ENCODE data around the gene SHISA7.
A peak's percentile ranks its signal among the peaks of the same experiment; 100 is the strongest.

The SHISA7 gene

GRCh38 chr19:55471266-55471665 is 28.2 kb upstream of the SHISA7 start:
- no peak overlapping the region for H3K27ac ChIP-seq (ENCODE audit: low read length)
- H3K4me3 ChIP-seq (ENCODE audit: low read length) = no peak overlapping the region
- H3K4me1 ChIP-seq (ENCODE audit: control insufficient read depth, insufficient read depth, low read length) = peaks cover 2% of the 10 kb centered on the region; the same call in 1 of the 2 replicates
- DNase-seq (ENCODE audit: low read depth, low spot score) = no peak
- no peaks in the 10 kb centered on the region for H3K27me3 ChIP-seq (ENCODE audit: control insufficient read depth, insufficient read depth, low read length)
- no CpG with 5 or more reads among the region's 13 CpGs for WGBS (ENCODE audit: insufficient coverage, insufficient read length)
- no peaks in the 10 kb centered on the region for H3K9me3 ChIP-seq (ENCODE audit: control insufficient read depth, insufficient read depth, low read length)
- H3K36me3 ChIP-seq (ENCODE audit: control insufficient read depth, insufficient read depth, low read length) = no peaks in the 10 kb centered on the region

DNA sequence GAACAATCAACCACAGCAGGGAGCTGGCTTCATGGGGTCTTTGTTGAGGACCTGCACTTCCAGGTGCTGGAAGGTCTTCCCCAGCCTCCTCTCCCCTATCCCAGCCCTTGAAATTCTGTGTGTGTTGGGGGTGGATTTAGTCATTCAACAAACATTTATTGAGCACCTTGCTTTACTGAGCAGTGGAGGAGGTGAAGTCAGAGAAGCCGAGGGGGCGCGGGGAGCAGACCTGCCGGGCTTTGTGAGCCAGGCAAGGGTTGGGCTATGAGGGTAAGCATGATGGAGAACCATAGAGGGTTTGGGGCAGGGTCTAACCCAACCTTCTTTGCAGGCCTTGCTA is 24.9 kb upstream of the SHISA7 start:
- no CpG with 5 or more reads among the region's 4 CpGs for WGBS (ENCODE audit: insufficient coverage, insufficient read length)
- no peak for DNase-seq (ENCODE audit: low read depth, low spot score)
- H3K36me3 ChIP-seq (ENCODE audit: control insufficient read depth, insufficient read depth, low read length) = no peaks in the 10 kb centered on the region
- H3K27me3 ChIP-seq (ENCODE audit: control insufficient read depth, insufficient read depth, low read length) = no peaks in the 10 kb centered on the region
- no peaks in the 10 kb centered on the region for H3K9me3 ChIP-seq (ENCODE audit: control insufficient read depth, insufficient read depth, low read length)
- no peak overlapping the region for H3K27ac ChIP-seq (ENCODE audit: low read length)
- peaks cover 2% of the 10 kb centered on the region for H3K4me1 ChIP-seq (ENCODE audit: control insufficient read depth, insufficient read depth, low read length)
- H3K4me3 ChIP-seq (ENCODE audit: low read length) = no peak overlapping the region

DNA sequence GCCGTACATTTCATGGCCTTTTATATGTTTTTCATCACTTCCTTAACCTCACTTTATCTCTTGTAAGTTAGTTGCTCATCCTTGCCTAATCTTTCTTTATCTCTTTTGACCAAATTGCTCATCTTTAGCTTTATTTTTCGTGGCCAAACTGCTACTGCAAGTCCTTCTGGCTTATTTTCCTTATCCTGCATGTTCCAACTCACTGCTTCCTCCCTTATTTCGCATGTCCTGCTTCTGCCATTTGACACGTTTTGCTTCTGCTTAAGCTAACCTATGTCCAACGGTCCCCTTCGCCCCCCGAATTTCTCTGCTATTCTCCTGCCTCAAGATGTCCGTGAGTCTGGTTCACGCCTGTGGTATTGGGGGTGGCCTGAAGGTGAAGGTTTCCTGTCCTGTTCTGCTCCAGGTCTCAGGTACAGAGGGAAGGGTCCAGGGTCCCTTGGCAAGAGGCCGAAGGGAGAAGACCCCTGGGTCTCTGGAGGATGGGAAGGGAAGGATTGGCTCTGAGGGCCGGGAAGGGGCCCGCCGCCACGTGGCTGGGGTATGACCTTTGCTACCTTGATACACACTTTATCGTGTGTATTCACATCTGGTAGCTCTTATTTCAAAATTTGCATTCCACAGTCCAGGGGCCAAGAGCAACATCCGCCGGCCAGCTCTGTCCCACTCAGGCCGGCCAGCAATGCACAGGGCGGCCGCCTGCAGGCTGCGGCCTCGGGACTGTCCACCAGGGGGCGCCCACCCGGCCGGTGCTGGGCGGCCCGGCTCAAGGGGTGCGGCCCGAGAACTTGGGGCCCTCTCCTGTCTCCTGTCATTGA is 24.3 kb upstream of the SHISA7 start:
- WGBS (ENCODE audit: insufficient coverage, insufficient read length) = no CpG with 5 or more reads among the region's 29 CpGs
- Histone ChIP-seq H3K4me1 (ENCODE audit: control insufficient read depth, insufficient read depth, low read length) (peaks cover 2% of the 10 kb centered on the region), H3K4me3 (ENCODE audit: low read length) (no peak overlapping the region), H3K27me3 (ENCODE audit: control insufficient read depth, insufficient read depth, low read length) (no peaks in the 10 kb centered on the region), H3K9me3 (ENCODE audit: control insufficient read depth, insufficient read depth, low read length) (no peaks in the 10 kb centered on the region), H3K27ac (ENCODE audit: low read length) (no peak overlapping the region), H3K36me3 (ENCODE audit: control insufficient read depth, insufficient read depth, low read length) (no peaks in the 10 kb centered on the region)
- no peak for DNase-seq (ENCODE audit: low read depth, low spot score)

- no peaks in the 10 kb centered on the region for H3K9me3 ChIP-seq (ENCODE audit: control insufficient read depth, insufficient read depth, low read length)
- no peaks in the 10 kb centered on the region for H3K36me3 ChIP-seq (ENCODE audit: control insufficient read depth, insufficient read depth, low read length)
- no peaks in the 10 kb centered on the region for H3K27me3 ChIP-seq (ENCODE audit: control insufficient read depth, insufficient read depth, low read length)
- H3K4me3 ChIP-seq (ENCODE audit: low read length) = no peak overlapping the region
- no peak for DNase-seq (ENCODE audit: low read depth, low spot score)
- no peak overlapping the region for H3K27ac ChIP-seq (ENCODE audit: low read length)
- WGBS (ENCODE audit: insufficient coverage, insufficient read length) = no CpG with 5 or more reads among the region's 4 CpGs
- H3K4me1 ChIP-seq (ENCODE audit: control insufficient read depth, insufficient read depth, low read length) = peaks cover 2% of the 10 kb centered on the region
Measured at GRCh38 chr19:55466241-55466614, 23.1 kb upstream of the SHISA7 start.

- no peak overlapping the region for H3K4me3 ChIP-seq (ENCODE audit: low read length)
- no CpG with 5 or more reads among the region's 11 CpGs for WGBS (ENCODE audit: insufficient coverage, insufficient read length)
- DNase-seq (ENCODE audit: low read depth, low spot score) = no peak
- no peaks in the 10 kb centered on the region for H3K27me3 ChIP-seq (ENCODE audit: control insufficient read depth, insufficient read depth, low read length)
- H3K27ac ChIP-seq (ENCODE audit: low read length) = no peak overlapping the region
- H3K9me3 ChIP-seq (ENCODE audit: control insufficient read depth, insufficient read depth, low read length) = no peaks in the 10 kb centered on the region
- H3K4me1 ChIP-seq (ENCODE audit: control insufficient read depth, insufficient read depth, low read length) = peaks cover 2% of the 10 kb centered on the region
- H3K36me3 ChIP-seq (ENCODE audit: control insufficient read depth, insufficient read depth, low read length) = no peaks in the 10 kb centered on the region
Measured at GRCh38 chr19:55465460-55466240, 22.6 kb upstream of the SHISA7 start.

DNA sequence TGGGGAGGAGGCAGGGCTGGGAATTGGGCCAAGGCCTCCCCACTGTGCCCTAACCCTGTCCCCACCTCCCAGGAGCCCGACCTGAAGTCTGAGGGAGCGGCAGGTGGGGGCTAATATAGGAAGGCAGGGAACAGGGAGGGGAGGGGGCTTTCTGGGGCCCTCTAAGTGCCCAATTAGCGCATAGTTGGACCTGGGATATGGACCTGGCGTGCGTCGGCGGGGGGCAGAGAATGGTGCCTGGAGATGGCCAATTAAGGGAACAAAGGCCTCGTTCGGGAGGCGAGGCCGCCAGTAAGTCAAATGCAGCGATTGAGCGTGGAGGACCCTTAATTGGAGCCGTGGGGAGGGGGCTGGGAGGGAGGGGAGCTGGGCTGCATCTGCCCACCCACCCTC is 21.6 kb upstream of the SHISA7 start, which contains the start of gene C19orf85:
Gene C19orf85, minus strand, starts transcription at position 90 of the 393 bp plus-strand sequence. CDS start 197 bp downstream, outside the sequence.
- H3K27ac ChIP-seq (ENCODE audit: low read length) = no peak within 1 kb of the TSS
- H3K4me1 ChIP-seq (ENCODE audit: control insufficient read depth, insufficient read depth, low read length) = peaks cover 2% of the 10 kb centered on the region

DNA sequence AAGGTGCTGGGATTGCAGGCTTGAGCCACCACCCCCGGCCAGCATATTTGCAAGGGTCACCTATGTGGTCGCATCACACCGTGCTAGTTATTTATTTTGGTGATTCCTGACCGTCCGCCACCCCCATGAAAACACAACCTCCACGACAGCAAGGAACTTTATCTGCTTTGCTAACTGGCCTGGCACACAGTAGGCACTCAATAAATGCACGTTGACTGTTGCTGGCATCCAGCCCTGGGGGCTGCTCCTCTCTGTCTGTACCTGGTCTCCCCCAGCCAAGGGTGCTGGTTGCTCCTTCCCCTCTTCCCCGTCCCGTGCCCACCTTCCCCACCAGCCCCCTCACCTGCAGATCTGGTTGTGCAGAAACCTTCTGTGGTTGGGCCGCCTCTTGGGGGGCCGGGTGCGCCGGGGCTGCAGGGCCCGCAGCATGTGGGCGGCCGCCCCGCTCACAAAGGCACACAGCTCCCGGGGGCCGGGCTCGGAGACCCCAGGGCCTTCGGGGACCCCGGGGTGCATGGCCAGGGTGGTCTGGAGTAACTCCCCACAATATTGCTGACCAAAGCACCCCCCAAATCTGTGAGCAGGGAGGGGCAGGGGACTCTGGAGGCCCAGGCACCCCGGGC is 21.1 kb upstream of the SHISA7 start:
- H3K4me1 ChIP-seq (ENCODE audit: control insufficient read depth, insufficient read depth, low read length) = peaks cover 2% of the 10 kb centered on the region
- no CpG with 5 or more reads among the region's 23 CpGs for WGBS (ENCODE audit: insufficient coverage, insufficient read length)
- H3K4me3 ChIP-seq (ENCODE audit: low read length) = no peak overlapping the region
- H3K27ac ChIP-seq (ENCODE audit: low read length) = no peak overlapping the region
- DNase-seq (ENCODE audit: low read depth, low spot score) = no peak
- H3K36me3 ChIP-seq (ENCODE audit: control insufficient read depth, insufficient read depth, low read length) = no peaks in the 10 kb centered on the region
- no peaks in the 10 kb centered on the region for H3K9me3 ChIP-seq (ENCODE audit: control insufficient read depth, insufficient read depth, low read length)
- no peaks in the 10 kb centered on the region for H3K27me3 ChIP-seq (ENCODE audit: control insufficient read depth, insufficient read depth, low read length)

More for the DNA sequence above, 21.6 kb upstream of the SHISA7 start, which contains the start of gene C19orf85:
- WGBS (ENCODE audit: insufficient coverage, insufficient read length) = no CpG with 5 or more reads among the region's 14 CpGs
- Histone ChIP-seq H3K36me3 (ENCODE audit: control insufficient read depth, insufficient read depth, low read length) (no peaks in the 10 kb centered on the region), H3K27me3 (ENCODE audit: control insufficient read depth, insufficient read depth, low read length) (no peaks in the 10 kb centered on the region), H3K9me3 (ENCODE audit: control insufficient read depth, insufficient read depth, low read length) (no peaks in the 10 kb centered on the region), H3K4me3 (ENCODE audit: low read length) (no peak within 1 kb of the TSS)
- DNase-seq (ENCODE audit: low read depth, low spot score) = no peak

DNA sequence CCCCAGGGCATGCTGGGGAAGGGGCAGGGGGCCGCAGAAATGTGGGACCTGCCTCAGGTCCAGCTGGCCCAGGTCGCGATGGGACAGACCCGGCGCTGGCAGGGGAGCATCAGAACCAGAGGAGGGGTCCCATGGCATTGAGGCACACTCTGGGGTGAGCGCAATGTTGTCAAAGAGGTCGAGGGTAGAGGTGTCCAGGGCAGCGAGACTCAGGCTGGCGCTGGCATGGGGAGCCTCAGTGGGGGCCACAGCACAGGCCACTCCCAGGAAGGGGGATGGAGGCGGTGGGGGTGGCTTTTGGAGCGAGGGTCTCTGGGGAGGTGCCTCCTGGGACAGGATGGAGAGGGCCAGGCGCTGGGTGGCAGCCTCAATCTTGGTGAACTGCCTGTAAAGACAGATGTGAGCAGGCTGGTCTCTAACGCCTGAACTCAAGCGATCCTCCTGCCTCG is 20.5 kb upstream of the SHISA7 start:
- H3K4me3 ChIP-seq (ENCODE audit: low read length) = no peak overlapping the region; the same call in 1 of the 2 replicates
- no peaks in the 10 kb centered on the region for H3K36me3 ChIP-seq (ENCODE audit: control insufficient read depth, insufficient read depth, low read length)
- no peak for DNase-seq (ENCODE audit: low read depth, low spot score)
- no peak overlapping the region for H3K27ac ChIP-seq (ENCODE audit: low read length)
- H3K27me3 ChIP-seq (ENCODE audit: control insufficient read depth, insufficient read depth, low read length) = no peaks in the 10 kb centered on the region
- H3K9me3 ChIP-seq (ENCODE audit: control insufficient read depth, insufficient read depth, low read length) = no peaks in the 10 kb centered on the region
- peaks cover 2% of the 10 kb centered on the region for H3K4me1 ChIP-seq (ENCODE audit: control insufficient read depth, insufficient read depth, low read length)
- no CpG with 5 or more reads among the region's 15 CpGs for WGBS (ENCODE audit: insufficient coverage, insufficient read length)

- H3K4me1 ChIP-seq (ENCODE audit: control insufficient read depth, insufficient read depth, low read length) = peaks cover 4% of the 10 kb centered on the region
- WGBS (ENCODE audit: insufficient coverage, insufficient read length) = no CpG with 5 or more reads among the region's 11 CpGs
- no peak overlapping the region for H3K27ac ChIP-seq (ENCODE audit: low read length)
- no peaks in the 10 kb centered on the region for H3K36me3 ChIP-seq (ENCODE audit: control insufficient read depth, insufficient read depth, low read length)
- H3K4me3 ChIP-seq (ENCODE audit: low read length) = no peak overlapping the region
- H3K27me3 ChIP-seq (ENCODE audit: control insufficient read depth, insufficient read depth, low read length) = no peaks in the 10 kb centered on the region
- DNase-seq (ENCODE audit: low read depth, low spot score) = no peak
- H3K9me3 ChIP-seq (ENCODE audit: control insufficient read depth, insufficient read depth, low read length) = no peaks in the 10 kb centered on the region
Measured at GRCh38 chr19:55462722-55463121, 19.6 kb upstream of the SHISA7 start.

DNA sequence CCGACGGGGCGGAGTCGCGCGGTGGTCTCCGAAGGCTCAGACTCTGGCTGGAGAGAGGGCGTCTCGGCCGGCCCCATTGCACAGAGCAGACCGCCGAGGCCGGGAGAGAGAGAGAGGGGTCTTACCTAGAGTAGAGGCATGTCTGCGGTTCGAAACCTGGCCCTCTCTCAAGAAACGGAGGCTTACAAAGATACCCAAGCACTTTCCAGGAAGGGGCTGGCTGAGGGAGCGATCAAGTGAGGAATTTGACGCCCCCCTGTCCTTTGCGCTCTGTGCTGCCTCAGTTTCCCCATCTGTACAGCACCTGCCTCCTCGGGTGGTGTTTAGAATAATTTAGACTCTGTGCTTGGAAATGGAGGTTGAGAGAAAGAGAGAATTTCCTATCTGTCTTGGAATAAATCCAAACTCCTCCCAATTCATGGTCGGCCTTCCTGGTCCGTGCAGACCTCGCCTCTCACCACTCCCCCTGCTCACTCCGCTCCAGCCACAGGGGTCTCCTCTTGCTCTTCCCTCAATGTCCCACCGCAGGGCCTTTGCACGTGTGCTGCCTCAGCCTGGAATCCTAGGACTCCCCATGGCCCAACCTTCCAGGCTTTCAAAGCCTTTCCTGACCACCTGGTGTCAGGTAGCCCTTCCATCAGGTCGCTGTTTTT is 19.0 kb upstream of the SHISA7 start:
- Histone ChIP-seq H3K36me3 (ENCODE audit: control insufficient read depth, insufficient read depth, low read length) (no peaks in the 10 kb centered on the region), H3K27me3 (ENCODE audit: control insufficient read depth, insufficient read depth, low read length) (no peaks in the 10 kb centered on the region), H3K9me3 (ENCODE audit: control insufficient read depth, insufficient read depth, low read length) (no peaks in the 10 kb centered on the region), H3K4me1 (ENCODE audit: control insufficient read depth, insufficient read depth, low read length) (peaks cover 4% of the 10 kb centered on the region), H3K27ac (ENCODE audit: low read length) (no peak overlapping the region), H3K4me3 (ENCODE audit: low read length) (peak overlapping the region; percentile 7; the same call in 1 of the 2 replicates)
- no CpG with 5 or more reads among the region's 27 CpGs for WGBS (ENCODE audit: insufficient coverage, insufficient read length)
- no peak for DNase-seq (ENCODE audit: low read depth, low spot score)
